PC-3 (cell line): ENCODE measurements around the gene NLGN1.

ENCODE experiments used
- CTCF ChIP-seq: fragments of 300-600 bp; sonication (generic); conservative IDR thresholded peaks from 2 replicates; pipeline ENCODE4 v1.5.1; 2017; ENCODE audit warnings: antibody characterized with exemption, low read depth, mild to moderate bottlenecking, low read length
- EZH2 ChIP-seq: fragments of 300-600 bp; sonication (generic); IDR thresholded peaks from one replicate; pipeline ENCODE4 v1.6.1; 2017; ENCODE audit warnings: antibody characterized with exemption, mild to moderate bottlenecking, low read length; ENCODE audit not compliant: unreplicated experiment

- TF ChIP-seq CTCF (no peak), EZH2 (no peak)
These were observed 911.2 kb downstream of the NLGN1 start for GRCh38 chr3:174308736-174309135.
